ENCODE measurements around the gene ELMO1.

The ELMO1 gene

GRCh38 chr7:37040330-37040729 is 408.3 kb downstream of the ELMO1 start:
- no peak for TF ChIP-seq ZFX (IDR thresholded peaks at IDR 0.05; ENCODE audit: borderline replicate concordance)
- TF ChIP-seq, protein P1, sequence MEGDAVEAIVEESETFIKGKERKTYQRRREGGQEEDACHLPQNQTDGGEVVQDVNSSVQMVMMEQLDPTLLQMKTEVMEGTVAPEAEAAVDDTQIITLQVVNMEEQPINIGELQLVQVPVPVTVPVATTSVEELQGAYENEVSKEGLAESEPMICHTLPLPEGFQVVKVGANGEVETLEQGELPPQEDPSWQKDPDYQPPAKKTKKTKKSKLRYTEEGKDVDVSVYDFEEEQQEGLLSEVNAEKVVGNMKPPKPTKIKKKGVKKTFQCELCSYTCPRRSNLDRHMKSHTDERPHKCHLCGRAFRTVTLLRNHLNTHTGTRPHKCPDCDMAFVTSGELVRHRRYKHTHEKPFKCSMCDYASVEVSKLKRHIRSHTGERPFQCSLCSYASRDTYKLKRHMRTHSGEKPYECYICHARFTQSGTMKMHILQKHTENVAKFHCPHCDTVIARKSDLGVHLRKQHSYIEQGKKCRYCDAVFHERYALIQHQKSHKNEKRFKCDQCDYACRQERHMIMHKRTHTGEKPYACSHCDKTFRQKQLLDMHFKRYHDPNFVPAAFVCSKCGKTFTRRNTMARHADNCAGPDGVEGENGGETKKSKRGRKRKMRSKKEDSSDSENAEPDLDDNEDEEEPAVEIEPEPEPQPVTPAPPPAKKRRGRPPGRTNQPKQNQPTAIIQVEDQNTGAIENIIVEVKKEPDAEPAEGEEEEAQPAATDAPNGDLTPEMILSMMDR (IDR thresholded peaks at IDR 0.05): no peak
- no peak overlapping the region for H3K27ac ChIP-seq

DNA sequence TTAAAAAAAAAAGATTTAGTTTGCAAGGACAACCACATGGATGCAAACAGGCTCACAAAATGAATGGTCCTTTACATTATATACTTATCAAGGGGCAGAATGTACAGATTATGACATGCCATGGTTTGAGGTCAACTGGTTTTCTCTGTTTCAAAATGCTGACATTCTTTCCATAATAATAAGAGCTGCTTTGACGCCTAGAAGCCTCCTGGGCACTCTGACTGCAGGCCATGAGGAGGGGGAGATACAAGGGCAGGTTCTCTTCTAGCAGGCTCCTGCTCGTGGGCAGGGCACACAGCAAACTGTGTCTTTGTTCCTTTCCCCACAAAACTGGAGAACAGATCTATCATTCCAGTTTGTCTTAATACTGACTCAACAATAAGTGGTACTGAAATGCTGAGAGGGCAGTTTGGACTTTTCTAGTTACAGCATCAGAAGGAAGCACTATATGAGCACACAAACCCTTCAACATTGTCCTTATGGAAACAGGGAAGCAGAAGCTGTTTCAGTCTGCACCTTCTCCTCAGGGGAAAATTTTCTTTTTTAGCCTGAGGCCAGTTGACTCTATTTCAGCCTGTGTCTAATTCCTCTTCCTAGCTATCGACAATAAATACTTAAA is 409.4 kb downstream of the ELMO1 start:
- TF ChIP-seq, protein P1 (IDR thresholded peaks at IDR 0.05): no peak
- no peak for TF ChIP-seq ZFX (IDR thresholded peaks at IDR 0.05; ENCODE audit: borderline replicate concordance)
- H3K27ac ChIP-seq: no peak overlapping the region

DNA sequence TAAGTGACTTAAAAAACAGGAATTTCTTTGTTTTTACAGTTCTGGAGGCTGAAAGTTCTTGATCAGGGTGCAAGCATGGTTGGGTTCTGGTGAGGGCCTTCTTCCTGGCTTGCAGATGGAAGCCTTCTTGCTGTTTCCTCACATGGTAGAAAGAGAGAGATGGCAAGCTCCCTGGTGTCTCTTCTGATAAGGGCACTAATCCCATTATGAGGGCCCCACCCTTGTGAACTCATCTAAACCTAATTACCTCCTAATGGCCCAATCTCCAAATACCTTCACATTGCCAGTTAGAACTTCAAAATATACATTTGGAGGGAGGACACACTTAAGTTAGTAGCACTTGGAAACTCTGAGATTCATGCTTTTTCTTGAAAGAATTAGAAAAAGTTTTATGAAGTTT is 410.0 kb downstream of the ELMO1 start:
- no peak overlapping the region for H3K27ac ChIP-seq
- TF ChIP-seq, protein P1 (IDR thresholded peaks at IDR 0.05): no peak
- no peak for TF ChIP-seq ZFX (IDR thresholded peaks at IDR 0.05; ENCODE audit: borderline replicate concordance)

GRCh38 chr7:37037286-37037685 is 411.4 kb downstream of the ELMO1 start:
- TF ChIP-seq, protein P1 (IDR thresholded peaks at IDR 0.05): no peak
- no peak for TF ChIP-seq ZFX (IDR thresholded peaks at IDR 0.05; ENCODE audit: borderline replicate concordance)
- no peak overlapping the region for H3K27ac ChIP-seq

- H3K27ac ChIP-seq: no peak overlapping the region
- TF ChIP-seq, protein P1 (IDR thresholded peaks at IDR 0.05): no peak
- no peak for TF ChIP-seq ZFX (IDR thresholded peaks at IDR 0.05; ENCODE audit: borderline replicate concordance)
These were observed 413.0 kb downstream of the ELMO1 start for GRCh38 chr7:37035631-37036030.

- TF ChIP-seq ZFX (IDR thresholded peaks at IDR 0.05; ENCODE audit: borderline replicate concordance): no peak
- TF ChIP-seq, protein P1 (IDR thresholded peaks at IDR 0.05): no peak
- no peak overlapping the region for H3K27ac ChIP-seq
These were observed 415.5 kb downstream of the ELMO1 start for GRCh38 chr7:37033141-37033540.

DNA sequence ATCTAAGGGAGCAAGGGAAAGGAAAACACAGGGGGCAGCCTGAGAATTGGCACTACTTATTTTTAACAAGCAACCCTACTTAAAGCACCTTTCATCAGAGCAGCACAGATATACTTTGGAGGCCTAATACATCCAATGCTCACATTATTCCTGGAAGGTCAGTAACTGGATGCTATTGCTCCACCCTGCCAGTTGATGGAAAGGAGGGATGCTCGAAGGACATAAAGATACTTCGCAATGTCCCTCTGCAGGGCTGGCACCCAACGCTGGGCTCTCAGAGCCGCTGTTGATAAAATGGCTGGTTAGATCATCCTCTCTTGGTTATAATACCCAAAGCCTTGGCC is 416.4 kb downstream of the ELMO1 start:
- H3K27ac ChIP-seq: peak overlapping the region; percentile 67
- TF ChIP-seq, protein P1 (IDR thresholded peaks at IDR 0.05): no peak
- no peak for TF ChIP-seq ZFX (IDR thresholded peaks at IDR 0.05; ENCODE audit: borderline replicate concordance)

All from 22Rv1 (cell line).